GM19328 (cell line): Measurements from ENCODE around the gene PRSS3.
"Not testable (repeated sequence)": the region's sequence is repeated elsewhere in the genome, so short reads cannot be mapped to it uniquely, and the experiment has no call there.

Experiments
- ATAC-seq: cut with Tn5 transposase; IDR thresholded peaks from one replicate; pipeline ENCODE4 v1.9.1; 2021; ENCODE audit warnings: mild to moderate bottlenecking, moderate library complexity; ENCODE audit not compliant: unreplicated experiment

The PRSS3 gene

DNA sequence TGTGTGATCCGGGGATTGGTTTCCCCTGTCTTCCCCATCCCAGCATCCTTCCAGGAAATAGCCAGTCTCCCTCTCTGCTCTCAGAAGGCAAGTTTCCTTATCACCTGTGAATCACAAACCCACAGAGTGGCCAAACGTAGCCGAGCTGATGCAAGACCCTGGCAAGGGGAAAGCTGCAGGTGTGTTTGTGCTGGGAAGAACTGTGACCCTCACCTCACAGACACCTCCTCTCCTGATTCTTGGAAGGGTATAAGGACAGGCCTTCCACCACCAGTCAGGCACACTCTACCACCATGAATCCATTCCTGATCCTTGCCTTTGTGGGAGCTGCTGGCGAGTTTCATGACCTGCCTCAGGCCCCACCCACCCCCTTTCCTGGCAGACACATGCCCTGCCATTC is at the start of gene PRSS3:
Gene PRSS3 (plus strand): TSS at position 281 of the 400 bp plus-strand sequence. CDS start 13 bp downstream, at position 294.
- no peak for ATAC-seq

DNA sequence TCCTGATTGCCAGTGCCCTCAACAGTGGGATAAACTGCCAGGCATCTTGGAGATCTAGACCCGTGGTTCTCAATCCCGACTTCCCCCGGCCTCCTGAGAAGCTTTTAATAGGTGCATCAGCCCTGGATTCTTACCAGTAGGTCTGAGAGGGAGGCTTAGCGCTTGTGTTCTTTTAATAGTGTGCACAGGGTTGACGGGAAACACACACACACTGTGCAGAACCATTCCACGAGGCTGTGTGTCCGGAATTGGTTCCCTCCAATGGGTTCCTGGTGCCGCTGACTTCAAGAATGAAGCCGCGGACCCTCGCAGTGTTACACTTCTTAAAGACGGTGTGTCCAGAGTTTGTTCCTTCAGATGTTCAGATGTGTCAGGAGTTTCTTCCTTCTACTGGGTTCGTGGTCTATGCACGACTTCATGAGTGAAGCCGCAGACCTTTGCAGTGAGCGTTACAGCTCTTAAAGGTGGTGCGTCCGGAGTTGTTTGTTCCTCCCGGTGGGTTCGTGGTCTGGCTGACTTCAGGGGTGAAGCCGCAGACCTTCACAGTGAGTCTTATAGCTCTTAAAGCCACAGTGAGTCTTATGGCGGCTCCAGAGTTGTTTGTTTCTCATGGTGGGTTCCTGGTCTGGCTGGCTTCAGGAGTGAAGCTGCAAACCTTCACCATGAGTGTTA is 46.6 kb upstream of the PRSS3 start:
- no peak for ATAC-seq

GRCh38 chr9:33749305-33749654 is 46.1 kb upstream of the PRSS3 start:
- ATAC-seq, result not testable (repeated sequence)

DNA sequence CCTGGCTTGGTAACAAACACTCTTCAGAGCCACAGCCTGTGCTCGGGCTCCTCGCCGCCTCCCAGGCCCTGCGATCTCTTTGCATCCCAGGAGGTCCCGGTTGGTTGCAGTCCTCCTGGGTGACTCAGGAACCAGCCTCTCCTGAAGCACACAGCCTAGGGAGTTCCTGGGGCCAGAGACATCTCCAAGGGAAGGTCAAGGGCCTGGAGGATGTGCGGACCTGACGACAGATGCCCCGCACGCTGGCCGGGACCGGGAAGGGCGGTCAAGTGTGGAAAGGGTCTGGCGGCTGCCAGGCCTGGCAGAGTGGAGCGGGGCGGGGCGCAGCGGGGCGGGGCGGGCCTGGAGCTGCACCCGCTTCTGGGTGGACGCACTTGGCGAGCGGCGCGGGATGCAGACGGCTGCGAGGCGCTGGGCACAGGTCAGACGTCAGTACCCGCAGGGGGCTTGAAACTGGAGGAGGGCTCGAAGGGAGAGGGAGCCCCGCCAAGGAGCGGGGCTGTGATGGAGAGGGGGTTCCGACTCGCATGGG is 45.0 kb upstream of the PRSS3 start:
- no peak for ATAC-seq

GRCh38 chr9:33750839-33751339 is 44.5 kb upstream of the PRSS3 start:
- ATAC-seq, result no peak

DNA sequence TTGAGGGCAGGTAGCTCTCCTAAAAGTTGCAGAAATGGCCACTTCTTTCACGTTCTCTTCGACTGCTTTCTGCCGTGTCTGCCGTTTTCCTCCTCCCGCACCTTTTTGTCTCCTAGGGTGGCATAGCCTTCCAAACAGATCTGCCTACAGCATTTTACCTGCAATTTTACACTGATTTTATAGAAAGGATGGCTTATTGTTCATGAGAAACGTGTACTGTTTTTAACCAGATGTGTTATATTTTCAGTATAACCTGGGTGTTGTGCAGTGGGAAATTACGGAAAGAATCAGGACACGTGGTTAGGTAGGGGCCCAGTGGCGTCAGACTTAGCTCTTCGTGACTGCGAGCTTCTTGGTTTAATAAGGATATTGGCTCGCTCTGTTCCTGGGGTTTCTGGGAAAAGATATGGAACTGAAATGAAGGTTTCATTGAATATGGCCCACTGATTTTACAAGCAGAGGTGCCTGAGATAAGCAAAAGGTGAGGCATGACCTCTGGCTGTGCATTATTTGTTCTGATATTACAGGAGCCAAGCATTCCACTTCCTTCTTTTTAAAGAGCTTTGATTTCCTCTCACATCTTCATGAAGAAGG is 43.7 kb upstream of the PRSS3 start:
- no peak for ATAC-seq

- ATAC-seq, result no peak
Measured at GRCh38 chr9:33752130-33752637, 43.2 kb upstream of the PRSS3 start.

- not testable (repeated sequence) for ATAC-seq
Measured at GRCh38 chr9:33752789-33753188, 42.6 kb upstream of the PRSS3 start.

DNA sequence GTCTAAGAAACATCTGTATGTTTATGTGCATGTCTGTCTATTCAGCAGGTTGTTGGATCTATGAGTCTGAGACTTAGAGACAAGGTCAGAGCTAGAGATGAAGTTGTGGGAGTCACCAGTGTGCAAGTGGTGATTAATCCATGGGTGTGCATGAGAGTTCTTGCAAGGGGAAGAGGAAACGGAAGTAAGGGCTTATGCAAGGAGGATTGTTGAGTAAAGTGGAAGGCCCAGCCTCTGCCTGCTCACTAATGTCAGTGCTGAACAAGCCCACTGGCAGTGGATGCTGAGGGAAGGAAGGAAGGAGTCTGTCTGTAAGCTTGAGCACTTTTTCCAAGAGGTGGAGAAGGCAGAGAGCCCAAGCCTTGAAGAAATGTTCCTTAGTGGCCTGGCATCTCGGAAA is 35.7 kb upstream of the PRSS3 start:
- ATAC-seq, result not testable (repeated sequence)

DNA sequence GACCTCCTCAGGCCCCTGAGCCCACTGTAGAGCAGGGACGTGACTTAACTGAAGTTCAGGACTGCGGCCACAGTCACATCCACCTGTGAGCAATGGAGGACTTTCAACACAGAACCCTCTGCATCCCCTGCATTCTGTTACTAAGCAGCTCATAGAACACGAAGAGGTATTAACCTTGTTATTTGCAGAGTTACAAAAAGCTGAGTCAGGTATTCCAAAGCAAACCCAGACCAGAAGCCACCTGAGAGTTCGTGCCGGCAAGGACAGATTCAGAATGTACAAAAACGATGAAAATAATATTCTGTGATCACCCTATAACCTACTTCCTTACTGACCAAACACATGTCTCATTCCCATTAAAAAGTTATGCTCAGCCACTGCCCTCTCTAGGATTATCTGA is 33.0 kb upstream of the PRSS3 start:
- ATAC-seq, result no peak

DNA sequence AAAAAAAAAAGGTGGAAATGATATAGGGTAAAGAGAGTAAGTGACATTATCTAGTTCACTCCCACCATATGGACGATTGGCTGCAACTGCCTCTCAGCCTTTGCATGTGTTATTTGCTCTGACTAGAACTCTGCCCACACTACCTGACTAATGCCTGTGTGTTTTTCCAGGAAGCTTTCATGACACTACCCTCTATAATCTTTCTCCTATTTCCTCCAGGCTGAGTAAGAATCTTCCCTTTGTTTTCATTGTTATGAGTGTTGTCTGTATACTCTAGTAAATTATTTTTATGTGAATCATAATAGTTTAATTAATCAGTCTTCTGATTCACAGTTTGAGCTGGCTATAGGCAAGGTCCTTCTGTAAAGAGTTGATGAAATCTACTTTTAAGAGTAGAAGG is 31.7 kb upstream of the PRSS3 start:
- ATAC-seq, result not testable (repeated sequence)

GRCh38 chr9:33765411-33765810 is 29.9 kb upstream of the PRSS3 start:
- no peak for ATAC-seq

DNA sequence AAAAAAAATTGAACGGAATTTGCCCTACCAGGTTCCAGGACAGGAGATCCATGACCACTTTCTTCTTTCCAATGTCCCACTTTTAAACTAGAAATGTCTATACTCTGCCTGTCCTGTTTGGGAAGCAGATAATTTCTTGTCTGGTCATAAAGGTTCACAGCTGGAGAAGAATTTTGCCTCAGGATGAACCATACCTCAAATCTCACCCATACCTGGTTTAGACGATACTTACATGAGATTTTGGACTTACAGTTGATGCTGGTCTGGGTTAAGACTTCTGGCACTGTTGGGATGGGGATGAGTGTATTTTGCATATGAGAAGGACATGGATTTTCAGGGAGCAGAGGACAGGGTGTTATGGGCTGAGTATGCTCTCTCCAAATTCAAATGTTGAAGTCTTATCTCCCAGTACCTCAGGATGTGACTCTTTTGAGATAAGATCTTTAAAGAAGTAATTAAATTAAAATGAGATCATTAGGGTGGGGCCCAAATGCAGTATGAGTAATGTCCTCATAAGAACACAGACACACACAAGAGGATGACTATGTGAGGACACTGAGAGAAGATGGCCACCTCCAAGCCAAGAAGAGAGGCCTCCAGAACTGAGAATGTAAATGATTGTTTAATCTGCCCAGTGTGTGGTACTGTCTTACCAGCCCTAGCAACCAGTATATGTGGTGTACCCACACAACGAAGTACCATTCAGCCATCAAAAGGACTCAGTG is 25.0 kb upstream of the PRSS3 start:
- ATAC-seq, result not testable (repeated sequence)

GRCh38 chr9:33773135-33773534 is 22.2 kb upstream of the PRSS3 start:
- ATAC-seq, result not testable (repeated sequence)

DNA sequence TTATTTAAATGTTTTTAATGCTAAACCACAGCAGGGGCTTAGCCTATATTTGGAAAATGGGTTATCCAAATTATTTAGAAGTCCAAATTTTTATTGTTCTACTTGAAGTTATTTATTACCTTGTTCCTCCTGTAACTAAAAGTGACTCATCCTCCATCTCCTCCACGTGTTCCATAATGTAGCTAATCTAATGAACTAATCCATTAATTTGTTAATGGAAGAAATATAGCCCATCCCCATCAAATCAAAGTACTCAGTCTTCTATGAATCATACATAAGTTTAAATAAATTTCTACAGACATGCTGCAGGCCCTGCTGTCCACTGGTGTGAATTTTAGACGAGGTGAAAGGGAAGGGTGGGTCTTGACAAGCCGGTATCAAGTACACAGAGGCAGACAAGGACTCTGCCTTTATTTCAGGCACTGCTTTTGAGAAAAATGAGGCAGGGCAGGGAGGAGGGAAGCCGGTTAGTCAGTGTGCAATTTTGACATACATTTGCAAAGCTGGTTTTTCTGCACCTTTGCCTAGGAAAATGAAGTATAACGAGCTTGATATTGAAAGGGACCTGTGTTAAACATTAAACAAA is 21.2 kb upstream of the PRSS3 start:
- not testable (repeated sequence) for ATAC-seq

GRCh38 chr9:33776578-33776977 is 18.8 kb upstream of the PRSS3 start:
- ATAC-seq, result no peak

GRCh38 chr9:33778700-33779351 is 16.5 kb upstream of the PRSS3 start:
- no peak for ATAC-seq

- ATAC-seq, result no peak
Measured at GRCh38 chr9:33780276-33780675, 15.1 kb upstream of the PRSS3 start.

GRCh38 chr9:33781736-33782135 is 13.6 kb upstream of the PRSS3 start:
- ATAC-seq, result no peak

- no peak for ATAC-seq
Measured at GRCh38 chr9:33782395-33783152, 12.8 kb upstream of the PRSS3 start.
